Measurements from ENCODE around the gene FGGY.

Gene FGGY

GRCh38 chr1:59328353-59328752, 31.5 kb downstream of the FGGY start:
- H3K4me3 ChIP-seq (ENCODE audit: low read depth, low read length): no peak overlapping the region
- POLR2A ChIA-PET: no interaction called here
- no peak for DNase-seq (ENCODE audit: low read depth, low spot score)
- TF ChIP-seq CTCF (IDR thresholded peaks at IDR 0.05; ENCODE audit: insufficient read depth, low read length, missing control alignments): no peak
- CTCF ChIA-PET: no interaction called here

DNA sequence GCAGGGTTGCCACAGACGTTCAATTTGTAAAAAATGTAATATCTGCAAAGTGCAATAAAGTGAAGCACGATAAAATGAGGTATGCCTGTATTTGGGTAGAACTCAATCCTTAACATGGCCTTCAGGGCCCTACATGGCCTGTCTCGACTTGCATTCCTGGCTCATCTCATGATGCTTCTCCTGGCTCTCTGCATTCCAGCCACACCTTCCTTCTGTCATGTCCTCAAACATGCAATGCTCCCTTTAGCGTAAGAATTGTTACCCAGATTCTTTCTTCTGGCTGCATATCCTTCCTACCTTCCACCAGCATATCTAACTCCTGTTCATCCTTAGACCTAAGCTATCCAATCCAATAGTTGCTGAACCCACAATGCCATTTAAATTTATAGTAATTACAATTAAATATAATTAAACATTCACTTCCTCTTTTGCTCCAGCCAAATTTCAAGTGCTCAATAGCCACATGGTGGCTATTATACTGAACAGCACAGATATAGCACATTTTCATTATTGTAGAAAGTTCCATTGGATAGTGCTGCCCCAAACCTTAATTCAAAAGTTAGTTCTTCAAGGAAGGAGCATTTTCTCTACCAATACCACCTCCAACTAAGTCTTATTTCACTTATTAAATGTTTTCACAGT, 32.6 kb downstream of the FGGY start:
- CTCF ChIA-PET: no interaction called here
- no peak for DNase-seq (ENCODE audit: low read depth, low spot score)
- POLR2A ChIA-PET: no interaction called here
- TF ChIP-seq CTCF (IDR thresholded peaks at IDR 0.05; ENCODE audit: insufficient read depth, low read length, missing control alignments): no peak
- no peak overlapping the region for H3K4me3 ChIP-seq (ENCODE audit: low read depth, low read length)

DNA sequence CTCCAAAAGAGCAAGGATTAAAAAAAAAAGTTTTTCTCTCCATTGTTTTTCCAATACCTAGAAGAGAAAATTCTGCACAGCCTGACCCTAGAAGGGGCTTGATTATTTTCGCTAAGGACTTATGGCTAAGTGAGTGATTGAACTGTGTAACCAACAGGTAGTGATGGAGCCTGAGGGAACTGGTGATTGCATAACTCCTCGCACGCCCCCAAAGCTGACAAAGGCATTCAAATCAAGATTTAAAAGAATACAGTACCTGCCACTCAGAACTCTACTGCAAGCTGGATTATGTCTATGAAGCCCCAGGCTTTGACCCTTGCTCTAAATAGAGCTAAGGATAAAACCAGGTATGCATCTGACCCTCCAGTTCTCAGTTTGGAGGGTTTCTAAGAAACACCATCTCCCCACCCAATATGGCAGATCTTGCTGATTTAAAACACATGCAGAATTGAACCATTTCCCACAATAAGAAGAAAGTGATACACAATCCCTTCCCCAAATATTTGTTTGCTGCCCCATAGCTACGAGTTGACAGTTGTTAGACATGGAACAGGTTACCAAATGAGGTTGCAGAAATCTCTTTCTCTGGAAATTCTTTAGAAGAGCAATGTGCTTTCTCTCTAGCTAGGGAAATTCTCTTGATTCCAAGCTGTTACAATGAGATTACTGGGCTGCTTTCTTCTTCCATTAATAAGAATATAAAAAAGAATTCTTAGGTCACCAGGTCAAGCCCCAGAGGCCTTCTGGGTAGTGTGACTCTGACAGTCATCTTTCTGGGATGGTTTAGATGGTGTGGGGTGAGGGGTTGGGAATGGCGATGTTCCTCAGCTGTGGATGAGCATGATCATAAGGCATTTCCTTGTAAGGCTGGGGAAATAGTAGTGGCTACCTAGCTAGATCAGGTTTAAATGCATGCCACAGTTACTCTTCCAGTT, 35.1 kb downstream of the FGGY start:
- CTCF ChIA-PET: interaction anchor here (0.9 kb wide), 1 partner anchor 367 kb away, joined by 3 read pairs; no protein-coding TSS in a partner anchor
- POLR2A ChIA-PET: no interaction called here
- H3K4me3 ChIP-seq (ENCODE audit: low read depth, low read length): no peak overlapping the region
- no peak for DNase-seq (ENCODE audit: low read depth, low spot score)
- no peak for TF ChIP-seq CTCF (IDR thresholded peaks at IDR 0.05; ENCODE audit: insufficient read depth, low read length, missing control alignments)

GRCh38 chr1:59332983-59333382, 36.1 kb downstream of the FGGY start:
- no peak for TF ChIP-seq CTCF (IDR thresholded peaks at IDR 0.05; ENCODE audit: insufficient read depth, low read length, missing control alignments)
- DNase-seq (ENCODE audit: low read depth, low spot score): no peak
- ChIA-PET POLR2A (no interaction called here), CTCF (no interaction called here)
- no peak overlapping the region for H3K4me3 ChIP-seq (ENCODE audit: low read depth, low read length)

- ChIA-PET POLR2A (no interaction called here), CTCF (no interaction called here)
- DNase-seq (ENCODE audit: low read depth, low spot score): no peak
- TF ChIP-seq CTCF (IDR thresholded peaks at IDR 0.05; ENCODE audit: insufficient read depth, low read length, missing control alignments): no peak
- no peak overlapping the region for H3K4me3 ChIP-seq (ENCODE audit: low read depth, low read length)
These were observed 36.9 kb downstream of the FGGY start for GRCh38 chr1:59333626-59334277.

Measured in AG04449 (cell line).